HG03196 (cell line): ENCODE measurements around the gene WDR86.

Experiments used
- ATAC-seq: cut with Tn5 transposase; IDR thresholded peaks from one replicate; pipeline ENCODE4 v1.9.1; 2021; ENCODE audit not compliant: unreplicated experiment

WDR86 gene

DNA sequence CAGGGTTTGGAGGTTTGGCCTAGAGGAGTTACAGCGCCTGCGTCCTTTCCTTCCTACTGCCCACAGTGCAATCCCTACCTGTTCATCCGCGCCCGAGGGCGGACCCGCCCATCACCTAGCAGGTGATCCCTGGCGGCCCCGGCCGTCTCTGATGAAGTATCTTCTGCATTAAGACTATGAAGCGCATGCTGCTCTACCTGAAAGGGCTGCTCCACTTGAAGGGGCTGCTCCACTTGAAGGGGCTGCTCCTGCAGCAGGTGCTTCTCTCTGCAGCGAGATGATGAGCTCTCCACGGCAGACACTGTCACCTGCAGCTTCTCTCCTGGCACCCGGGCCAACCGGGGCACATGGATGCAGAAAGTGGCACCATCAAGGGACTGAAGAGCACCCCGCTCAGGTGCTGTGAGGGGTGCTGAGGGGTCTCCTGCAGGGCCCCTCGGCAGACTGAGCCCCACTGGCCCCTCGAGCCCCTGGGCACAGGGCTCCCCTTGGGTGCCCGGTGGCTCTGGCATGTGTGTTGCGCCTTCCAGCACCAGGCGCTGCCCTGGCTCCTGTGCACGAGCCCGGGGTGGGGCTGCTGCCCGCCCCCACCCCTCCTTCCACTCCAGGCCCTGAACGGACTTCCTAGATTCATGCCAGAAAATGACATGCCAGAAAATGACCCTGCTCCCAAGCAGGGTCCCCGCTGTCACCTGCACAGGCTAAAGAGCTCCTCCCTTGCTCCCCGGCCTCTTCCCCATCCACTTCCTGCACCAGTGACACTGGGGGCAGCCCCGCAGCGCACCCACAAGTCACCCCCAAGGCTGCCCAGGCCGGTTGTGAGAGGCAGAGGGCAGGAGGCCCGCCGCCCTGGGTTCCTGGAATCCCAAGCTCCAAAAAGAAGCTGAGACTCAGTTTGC, 29.4 kb downstream of the WDR86 start:
- no peak for ATAC-seq

DNA sequence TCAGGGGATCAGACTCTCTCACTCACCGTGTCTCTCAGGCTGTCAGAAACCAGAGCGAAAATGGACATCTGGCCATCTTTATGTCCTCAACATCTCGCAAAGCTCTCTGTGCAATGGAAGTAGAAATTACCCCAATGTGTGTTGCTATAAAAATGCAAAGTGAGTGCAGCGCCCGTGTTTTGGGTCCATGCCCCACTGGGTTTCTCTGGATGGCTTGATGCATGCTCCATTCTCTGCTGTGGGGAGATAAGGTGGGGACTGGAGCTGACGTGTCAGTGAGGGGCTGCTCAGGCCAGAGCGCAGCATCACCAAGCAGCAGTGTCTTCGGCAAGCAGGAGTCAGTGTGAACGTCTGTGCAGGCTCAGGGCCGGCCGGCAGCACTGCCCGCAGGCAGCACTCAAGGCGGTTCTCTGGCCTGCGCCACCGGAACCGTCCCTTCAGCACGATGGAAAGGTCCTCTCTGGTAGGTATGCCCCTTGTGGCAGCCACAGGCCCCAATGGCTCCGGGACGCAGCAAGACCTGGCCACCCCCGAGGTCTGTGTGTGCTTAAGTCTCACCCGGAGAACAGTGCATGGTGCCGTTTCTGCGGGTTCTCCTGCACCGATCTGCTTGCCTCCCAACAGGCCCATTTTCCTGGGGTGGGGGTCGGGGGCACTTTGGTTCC, 30.2 kb downstream of the WDR86 start:
- no peak for ATAC-seq

DNA sequence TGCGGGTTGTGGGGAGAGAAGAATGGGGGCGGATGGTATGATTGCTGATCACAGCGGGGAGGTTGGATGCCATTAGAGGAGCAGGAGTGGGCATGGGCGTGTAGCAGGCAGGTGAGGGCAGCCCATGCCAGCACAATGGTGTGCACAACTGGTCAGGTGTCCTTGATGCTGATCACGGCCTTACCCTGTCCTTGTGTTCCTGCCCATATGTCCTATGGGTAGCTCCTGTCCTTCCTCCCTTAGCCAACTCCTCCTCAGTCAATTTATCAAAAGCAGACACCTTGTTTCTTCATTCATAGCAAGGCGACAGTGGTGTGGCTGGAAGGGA, 30.7 kb downstream of the WDR86 start:
- ATAC-seq, result no peak

DNA sequence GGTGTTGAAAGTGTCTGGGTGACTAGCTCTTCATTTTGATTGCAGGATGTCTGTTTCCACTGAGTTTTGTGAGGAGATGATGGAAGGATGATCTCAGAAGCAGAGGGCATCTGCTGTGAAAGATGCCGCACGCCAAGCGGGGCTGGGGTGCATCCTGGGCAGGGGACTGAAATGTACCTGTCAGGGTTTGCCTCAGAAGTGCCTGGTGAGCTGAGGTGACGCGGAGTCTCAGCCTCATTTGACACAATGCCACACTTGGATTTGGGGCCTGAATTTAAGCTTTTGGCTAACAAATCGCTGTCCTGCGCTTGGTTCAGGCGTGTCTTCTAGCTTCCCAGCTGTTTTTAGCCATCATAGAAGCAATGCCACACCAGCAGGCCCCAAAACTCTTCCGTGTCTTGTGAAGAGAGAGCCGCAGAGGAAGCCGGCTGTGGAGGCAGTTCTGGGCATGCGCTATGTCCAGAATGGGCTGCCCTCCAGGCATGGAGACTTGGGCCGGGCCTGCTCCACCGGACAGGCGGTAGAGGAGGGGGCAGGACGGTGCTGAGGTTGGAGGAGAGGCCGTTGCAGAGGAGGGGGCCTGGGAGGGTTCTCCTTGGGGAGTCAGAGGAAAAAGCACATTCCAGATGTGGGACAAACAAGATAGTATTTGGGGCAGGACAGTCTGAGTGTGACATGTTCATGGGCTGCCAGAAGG, 31.2 kb downstream of the WDR86 start:
- no peak for ATAC-seq

DNA sequence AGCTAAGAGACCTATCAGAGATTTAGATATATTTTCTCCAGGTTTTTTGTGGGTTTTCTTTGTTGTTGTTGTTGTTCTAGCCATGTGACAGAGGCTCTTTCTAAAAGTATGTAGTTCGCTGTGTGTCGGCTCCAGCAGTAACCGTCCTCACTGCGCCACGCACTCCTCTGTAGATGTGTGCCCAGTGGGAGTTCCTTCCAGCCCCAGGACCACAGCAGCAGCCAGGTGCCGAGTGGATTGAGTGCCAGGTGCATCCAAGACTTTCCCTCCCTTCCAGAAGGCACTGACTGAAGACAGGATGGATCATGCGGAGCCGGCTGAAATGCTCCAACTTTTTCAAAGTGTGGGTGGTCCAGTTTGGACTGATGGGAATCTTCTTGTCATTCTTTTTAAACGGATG, 31.8 kb downstream of the WDR86 start:
- no peak for ATAC-seq

DNA sequence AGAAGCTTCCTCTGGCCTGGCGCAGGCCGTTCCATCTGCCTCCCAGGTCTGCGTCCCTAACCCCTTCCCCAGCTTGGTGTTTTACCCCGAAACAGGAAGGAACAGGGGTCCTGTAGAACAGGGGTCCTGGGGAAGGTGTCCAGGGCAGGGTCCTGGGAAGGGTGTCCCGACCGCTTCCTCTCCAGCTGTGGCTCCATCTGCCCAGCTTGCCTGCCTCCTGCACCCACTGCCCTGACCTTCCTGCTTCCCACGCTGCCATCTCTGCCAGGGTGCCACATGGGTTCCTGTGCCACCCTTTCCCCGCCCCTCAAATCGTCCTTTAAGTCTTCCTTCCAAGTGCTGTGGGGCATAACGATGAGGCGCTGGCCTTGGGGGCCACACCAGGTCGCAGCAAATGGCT, 32.4 kb downstream of the WDR86 start:
- ATAC-seq, result no peak

DNA sequence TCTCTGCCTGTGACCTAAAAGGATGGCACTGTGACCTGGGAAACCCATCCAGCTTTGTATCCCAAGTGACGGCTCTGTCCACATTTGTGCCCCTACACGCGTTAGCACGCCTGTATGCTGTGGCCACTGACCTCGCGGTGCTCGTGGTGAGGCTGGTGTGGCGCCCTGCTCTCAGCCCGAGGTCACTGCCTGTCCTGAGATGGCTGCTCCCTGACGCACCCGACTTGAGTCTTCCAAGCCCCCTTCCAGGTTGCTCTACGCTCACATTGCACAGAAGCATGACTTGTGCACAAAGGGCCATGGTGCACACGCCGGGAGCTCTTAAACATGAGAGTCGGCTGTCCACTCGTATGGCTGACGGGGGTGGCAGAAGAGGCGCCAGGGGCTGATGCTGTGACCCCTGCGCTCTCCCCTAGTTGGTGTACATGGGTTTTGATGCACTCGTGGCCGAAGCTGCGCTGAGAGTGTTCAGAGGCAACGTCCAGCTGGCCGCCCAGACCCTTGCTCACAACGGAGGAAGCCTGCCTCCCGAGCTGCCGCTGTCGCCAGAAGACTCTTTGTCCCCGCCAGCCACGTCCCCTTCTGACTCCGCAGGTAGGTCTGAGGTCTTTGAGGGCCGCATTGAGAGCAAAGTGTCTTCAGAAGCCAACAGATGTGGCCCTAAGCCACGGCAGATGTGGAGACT, 33.5 kb downstream of the WDR86 start:
- no peak for ATAC-seq

DNA sequence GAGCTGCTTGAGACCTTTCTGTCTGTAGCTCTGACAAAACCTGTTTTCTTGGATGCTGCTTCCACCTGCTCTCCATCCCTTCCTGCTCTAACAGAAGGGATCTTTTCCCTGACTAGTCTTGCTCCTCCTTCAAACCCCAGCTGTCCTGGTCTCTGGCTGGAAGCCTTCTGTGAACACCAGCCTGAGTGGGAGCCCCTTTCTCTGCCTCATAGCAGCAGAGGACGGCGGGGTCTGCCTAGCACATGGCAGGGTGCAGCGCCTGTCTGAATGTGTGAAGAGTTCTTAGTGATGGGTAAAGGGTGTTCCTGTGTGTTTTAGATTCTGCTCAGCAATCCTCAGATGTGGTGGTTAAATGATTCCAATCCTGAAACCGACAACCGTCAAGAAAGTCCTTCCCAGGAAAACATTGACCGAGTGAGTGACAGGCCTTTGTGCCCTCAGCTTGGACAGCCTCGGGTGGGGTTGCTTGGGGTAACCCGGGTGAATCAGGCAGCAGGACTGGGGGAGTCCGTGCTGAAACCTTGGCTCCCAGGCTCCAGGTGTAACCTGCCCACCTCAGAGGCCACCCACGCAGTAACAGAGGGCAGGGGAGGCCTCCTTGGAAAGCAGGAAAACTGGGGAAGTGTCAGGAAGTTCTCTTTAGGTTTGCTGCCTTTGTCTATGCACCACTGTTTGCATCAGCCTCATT, 34.2 kb downstream of the WDR86 start:
- ATAC-seq, result no peak

DNA sequence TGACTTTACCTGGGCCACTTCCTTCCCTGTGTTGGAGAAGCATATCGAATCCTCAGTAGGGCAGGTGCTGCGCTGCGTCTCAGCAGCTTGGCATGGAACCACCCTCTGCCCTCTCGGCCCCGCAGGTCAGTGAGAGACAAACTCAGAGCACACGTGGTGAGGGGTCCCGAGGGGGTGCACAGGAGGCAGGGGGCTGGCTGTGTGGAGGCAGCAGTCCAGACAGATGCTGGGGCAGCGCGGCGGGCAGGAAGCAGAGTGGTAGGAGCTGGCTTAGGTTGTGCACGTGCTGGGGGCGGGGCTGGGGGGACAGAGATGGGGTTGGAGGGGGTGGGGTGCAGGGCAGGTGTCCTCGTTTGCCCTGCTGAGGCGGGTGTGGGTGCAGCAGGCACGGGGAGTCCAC, 35.1 kb downstream of the WDR86 start:
- no peak for ATAC-seq

DNA sequence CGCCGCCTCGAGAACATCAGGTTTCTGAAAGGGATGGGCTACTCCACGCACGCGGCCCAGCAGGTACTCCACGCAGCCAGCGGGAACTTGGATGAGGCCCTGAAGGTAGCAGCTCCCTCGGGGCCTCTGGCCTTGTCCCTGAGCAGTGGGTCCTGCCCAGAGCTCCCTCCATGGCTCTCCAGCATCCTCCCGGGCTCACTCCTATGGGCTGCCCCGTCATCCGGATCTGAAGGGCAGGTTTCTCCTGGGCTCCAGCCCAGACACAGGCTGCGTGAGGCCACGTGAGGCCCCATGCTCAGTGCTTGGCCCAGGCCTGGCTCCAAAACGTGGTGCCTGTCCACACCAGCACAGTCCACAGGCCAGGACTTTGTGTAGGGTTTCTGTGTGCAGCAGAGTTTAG, 35.7 kb downstream of the WDR86 start:
- no peak for ATAC-seq

DNA sequence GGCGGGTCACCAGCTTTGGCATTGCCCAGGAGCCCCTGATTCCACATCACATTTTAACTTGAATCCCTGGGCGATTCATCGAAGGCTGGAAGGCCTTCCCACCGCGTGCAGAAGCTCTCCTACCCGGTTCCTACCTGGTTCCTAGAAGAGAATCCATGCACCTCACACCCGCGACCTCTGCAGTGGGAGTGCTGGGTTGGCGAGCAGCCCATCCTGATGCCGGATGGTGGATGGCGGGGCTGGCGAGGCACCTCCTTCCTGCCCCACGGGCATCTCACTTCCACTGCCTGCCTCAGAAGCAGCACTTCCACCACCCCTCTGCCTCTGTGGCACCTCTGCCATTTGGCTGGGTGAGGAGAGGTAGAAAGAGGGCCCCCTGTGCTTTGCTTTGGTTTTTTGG, 36.2 kb downstream of the WDR86 start:
- ATAC-seq, result no peak

DNA sequence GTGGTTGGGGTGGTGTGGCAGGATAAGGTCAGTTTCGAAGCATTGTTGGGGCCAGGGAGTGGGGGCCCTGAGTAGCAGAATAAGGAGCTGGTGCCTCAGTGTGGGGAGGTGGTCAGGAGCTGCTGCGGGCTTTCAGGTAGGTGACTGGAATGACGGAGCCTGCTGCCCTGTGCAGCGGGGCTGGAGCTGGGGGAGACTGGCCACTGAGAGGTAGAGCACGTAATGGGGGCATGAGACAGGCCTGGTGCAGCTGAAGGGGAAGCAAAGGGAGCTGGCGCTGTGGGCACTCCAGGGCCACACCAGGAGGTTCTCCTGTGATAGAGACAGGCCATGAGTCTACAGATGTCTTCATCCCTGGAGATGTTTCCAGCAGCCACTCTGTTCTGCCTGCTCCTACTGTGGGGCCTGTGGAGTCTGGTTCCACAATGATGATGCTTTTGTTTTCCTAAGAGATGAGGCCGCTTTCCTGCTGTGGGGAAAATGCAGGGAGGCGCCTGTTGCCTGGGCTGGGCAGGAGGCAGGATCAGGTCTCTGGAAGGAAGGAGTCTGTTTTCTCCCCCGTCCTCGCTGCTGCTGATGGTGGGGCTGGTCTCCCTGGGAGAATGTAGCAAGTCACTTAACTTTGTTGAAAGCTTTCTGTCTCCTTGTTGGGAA, 37.1 kb downstream of the WDR86 start:
- no peak for ATAC-seq

DNA sequence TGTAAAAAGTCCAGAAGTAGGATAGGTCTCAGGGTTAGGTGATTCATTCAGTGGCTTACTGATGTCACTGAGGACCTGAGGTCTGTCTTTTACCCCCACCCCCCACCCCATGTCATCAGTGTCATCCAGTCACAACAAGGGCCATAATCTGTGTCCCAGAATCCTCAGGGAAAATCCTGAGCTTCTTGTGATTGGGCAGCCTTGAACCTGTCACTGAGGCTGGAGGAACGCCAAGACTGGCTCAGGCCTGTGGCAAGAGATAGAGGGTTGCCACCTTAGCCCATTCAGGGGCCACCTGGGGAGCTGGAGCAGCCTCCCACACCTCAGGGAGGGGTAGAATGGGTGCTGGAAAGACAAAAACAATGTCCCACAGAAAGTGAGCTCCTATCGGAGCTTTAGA, 38.6 kb downstream of the WDR86 start:
- no peak for ATAC-seq

DNA sequence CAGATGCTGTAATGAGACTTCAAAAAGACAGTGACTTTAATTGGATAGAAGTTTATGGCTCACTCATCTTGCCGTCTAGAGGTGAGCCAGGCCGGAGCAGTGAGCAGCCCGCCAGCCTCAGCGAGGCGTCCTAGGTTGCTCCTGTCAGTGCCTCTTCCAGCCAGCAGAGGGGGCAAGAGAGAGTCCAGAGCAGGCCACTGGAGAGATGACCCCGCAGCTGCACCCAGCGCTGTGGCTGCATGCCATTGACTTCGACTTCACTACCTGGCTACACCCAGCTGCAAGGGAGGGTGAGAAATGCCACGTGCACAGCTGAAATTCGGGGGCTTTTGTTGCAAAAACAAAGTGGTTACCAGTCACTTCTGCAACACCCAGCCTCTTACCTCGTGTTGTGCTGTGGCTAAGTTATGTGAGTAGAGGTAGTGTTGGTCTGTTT, 41.7 kb downstream of the WDR86 start:
- ATAC-seq, result peak; percentile 98

DNA sequence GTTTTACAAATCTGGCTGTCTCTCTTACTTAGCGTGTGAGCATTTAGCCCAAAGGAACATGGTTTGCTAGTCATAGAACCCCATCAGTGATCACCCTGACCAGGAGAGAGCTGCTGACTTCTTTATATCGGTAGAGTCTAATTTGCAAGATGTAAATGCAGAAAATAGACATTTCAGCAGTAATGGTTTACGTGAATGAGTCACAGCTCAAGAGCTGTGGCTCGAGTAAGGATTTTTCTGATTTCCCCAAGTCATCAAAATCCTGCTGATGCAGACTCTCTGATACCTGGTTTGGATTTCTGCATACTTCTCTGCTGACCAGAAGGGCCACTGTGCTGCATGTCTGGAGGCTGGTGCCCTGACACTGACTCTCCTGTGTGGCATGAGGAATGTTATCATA, 42.6 kb downstream of the WDR86 start:
- no peak for ATAC-seq

DNA sequence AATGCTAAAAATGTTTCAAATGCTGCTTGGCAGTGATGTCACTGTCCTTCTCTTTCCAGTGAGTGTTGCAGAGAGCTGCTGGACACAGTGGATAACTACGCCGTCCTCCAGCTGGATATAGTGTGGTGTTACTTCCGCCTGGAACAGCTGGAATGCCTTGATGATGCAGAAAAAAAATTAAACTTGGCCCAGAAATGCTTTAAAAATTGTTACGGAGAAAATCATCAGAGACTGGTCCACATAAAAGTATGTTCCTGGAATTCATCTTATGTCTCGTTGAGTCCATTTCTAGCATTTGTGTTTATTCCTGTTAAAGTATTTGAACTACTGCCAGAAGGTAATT, 43.0 kb downstream of the WDR86 start:
- ATAC-seq, result no peak

DNA sequence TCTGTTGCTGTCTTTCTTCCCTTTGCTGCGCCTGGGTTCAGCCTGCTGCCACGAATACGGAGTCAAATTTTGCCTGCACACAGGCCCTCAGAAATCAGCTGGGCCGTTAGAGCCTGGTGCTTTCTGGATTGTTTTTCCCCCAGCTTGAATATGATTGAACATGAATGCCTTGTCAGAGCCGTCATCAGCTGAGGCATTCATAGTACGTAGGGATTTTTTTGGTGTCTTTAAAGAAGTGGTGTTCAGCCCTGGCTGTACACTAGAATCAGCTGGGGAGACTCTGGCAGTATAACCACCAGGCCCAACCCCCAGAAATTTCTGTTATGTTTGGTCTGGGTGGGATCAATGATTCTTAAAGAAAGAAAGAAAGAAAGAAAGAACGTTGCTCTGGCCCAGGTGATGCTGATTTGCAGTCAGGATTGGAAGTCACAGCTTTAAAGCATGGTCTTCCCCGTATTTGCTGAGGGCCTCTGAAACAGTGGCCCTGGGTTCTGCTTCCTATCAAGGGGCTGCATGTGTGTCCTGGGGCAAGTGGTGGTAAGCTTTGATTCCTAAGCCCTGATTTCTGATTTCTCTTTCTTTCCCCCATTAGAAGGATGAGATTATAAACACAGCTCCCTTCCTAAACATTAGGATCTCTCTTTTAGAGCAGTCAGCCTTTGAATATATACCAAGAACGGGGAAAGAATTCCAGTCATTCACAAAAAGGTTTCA, 43.5 kb downstream of the WDR86 start:
- no peak for ATAC-seq

DNA sequence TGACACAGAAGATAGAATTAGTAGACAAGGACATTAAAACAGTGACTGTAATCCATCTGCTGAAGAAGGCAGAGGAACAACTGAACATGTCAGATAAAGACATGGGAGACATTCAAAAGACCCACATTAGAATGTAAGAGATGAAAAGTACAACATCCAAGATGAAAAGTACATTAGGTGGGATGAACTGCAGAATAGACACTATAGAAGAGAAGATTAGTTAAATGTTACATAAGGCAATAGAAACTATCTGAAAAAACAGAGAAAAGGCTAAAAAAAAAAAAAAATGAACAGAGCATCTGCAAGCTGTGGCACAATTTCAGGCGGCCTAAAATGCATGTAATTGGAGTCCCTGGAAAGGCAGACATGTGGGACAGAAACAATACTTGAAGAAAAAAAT, 46.7 kb downstream of the WDR86 start:
- no peak for ATAC-seq

DNA sequence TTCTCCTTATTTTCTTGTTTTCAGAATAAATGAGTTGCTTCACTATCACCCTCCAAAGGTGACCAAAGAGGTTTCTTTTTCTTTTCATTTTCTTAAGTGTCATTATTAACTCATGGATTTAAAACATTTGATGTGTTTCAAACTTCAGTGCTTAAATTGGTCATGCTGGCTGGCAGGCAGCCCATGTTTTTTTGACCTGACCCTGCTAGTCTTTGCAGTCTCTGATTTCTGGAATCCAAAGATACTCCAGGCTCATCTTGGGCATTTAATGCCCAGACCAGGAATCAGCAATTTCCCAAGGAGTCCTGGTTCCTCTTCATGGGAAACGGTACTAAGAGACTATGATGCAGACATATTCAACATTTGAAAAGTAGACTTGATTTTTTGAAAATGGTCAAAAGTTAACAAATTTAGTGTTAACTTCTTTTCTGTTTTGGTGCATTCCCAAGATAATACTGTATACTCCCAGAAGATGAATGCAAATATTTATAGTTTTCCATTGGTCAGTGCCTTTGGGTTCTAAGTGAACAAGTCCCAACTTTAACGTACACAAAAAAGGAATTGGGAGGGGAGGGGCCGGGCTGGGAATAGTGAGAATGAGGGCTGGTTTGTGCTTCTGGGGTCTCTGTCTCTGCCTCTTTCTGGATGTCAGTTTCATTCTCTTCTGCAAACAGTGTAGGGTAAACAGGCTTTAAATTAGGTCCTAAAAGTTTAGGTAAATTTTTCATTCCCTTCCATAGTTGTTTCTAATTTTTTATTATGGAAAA, 48.5 kb downstream of the WDR86 start:
- ATAC-seq, result no peak
